Measurements from ENCODE around the gene UPF2. TPM values are rescaled to one million over a fixed set of nuclear protein-coding genes. Genes with fewer than 3 reads are reported as not detected.
"Not testable (repeated sequence)": the region's sequence is repeated elsewhere in the genome, so short reads cannot be mapped to it uniquely, and the experiment has no call there.

UPF2 gene
- total RNA-seq, 4 donors from 2014 or later = 16.1 to 25.2 (median 19.3) TPM

DNA sequence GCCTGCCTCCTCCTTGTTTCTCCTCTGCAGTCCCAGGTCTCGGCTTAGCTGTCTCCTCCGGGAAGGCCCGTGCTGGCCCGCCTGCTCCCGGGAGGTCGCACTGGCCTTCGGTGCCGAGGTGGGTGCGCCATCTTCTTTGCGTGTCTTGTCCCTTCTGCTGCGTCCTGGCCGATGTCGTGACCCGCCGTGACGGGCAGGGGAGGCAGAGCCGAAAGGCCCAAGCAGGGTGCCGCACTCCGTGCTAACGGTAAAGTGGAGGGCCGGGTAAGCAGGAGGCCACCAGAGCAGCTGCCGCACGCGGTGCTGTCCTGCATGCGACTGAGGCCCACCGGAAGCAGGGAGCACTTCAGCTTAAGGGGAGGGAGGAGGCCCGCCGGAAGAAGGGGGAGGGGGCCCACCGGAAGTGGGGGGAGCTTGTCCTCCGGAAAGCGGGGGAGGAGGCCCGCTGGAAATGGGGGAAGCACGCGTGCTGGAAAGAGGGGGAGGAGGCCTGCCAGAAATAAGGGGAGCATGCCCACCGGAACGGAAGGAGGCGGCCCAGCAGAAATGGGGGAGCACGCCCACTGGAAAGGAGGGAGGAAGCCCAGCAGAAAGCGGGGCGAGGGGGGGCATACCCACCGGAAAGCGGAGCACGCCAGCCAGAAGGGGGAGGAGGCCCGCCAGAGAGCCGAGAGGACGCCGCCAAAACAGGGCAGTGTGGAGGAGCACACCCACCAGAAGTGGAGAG lies 148.1 kb downstream of the UPF2 start:
- TF ChIP-seq, protein P1, sequence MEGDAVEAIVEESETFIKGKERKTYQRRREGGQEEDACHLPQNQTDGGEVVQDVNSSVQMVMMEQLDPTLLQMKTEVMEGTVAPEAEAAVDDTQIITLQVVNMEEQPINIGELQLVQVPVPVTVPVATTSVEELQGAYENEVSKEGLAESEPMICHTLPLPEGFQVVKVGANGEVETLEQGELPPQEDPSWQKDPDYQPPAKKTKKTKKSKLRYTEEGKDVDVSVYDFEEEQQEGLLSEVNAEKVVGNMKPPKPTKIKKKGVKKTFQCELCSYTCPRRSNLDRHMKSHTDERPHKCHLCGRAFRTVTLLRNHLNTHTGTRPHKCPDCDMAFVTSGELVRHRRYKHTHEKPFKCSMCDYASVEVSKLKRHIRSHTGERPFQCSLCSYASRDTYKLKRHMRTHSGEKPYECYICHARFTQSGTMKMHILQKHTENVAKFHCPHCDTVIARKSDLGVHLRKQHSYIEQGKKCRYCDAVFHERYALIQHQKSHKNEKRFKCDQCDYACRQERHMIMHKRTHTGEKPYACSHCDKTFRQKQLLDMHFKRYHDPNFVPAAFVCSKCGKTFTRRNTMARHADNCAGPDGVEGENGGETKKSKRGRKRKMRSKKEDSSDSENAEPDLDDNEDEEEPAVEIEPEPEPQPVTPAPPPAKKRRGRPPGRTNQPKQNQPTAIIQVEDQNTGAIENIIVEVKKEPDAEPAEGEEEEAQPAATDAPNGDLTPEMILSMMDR (IDR thresholded peaks at IDR 0.05) = no peak
- DNase-seq (ENCODE audit: low spot score) = no peak
- ATAC-seq (ENCODE audit: low FRiP score) = no peak

DNA sequence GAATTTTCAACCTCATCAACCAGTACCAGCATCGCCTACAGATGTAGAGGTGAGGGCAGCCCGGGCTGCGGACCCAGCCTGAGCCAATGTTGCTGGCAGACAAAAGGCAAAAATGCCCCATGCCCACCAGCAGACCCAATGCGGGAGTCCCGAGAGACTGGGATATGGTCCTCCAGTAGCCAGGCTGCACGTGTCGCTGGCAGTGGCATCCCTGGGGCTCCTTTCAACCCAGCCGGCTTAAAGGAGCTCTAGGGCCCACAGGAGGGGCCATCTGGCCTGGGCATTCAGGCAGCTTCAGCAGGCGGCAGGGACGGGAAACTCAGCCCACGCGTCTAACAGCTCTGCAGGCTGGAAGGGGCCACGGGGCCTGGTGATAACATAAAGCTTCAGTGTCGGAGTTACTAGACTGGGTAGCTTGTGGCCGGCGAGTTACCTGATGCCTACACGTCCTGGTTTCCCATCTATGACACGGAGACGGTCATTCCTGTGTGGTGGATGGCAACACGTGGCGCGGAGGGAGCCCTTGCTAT lies 148.8 kb downstream of the UPF2 start:
- no peak for ATAC-seq (ENCODE audit: low FRiP score)
- TF ChIP-seq, protein P1 (IDR thresholded peaks at IDR 0.05) = no peak
- no peak for DNase-seq (ENCODE audit: low spot score)

DNA sequence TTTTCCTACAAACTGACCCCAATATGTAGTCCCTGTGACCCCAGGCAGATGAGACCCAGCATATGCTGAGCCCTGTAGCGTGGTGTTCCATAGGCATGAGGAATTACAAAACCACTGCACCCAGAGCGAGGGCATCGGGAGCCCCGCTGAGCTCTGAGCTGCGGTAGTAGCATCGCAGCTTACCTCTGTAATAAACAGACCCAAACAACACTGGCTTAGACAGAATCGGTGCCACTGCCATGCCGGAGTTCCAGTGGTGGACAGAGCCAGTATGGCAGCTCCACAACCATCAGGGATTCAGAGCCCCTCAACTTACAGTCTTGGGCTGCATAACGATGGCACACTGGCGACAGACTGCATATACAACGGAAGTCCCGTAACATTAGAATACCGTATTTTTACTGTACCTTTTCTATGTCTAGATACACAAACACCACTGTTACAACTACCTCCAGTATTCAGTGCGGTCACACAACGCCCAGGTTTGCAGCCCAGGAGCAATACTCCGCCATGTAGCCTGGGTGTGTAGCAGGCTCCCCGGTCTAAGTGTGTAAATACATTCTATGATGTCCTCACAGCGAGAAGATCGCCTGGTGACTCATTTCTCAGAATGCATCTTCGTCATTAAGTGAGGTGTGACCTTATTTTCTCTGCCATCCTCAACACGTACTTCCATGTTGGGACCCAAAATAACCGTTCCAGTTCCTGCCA lies 150.7 kb downstream of the UPF2 start:
- no peak for ATAC-seq (ENCODE audit: low FRiP score)
- TF ChIP-seq, protein P1 (IDR thresholded peaks at IDR 0.05) = no peak
- no peak for DNase-seq (ENCODE audit: low spot score)

DNA sequence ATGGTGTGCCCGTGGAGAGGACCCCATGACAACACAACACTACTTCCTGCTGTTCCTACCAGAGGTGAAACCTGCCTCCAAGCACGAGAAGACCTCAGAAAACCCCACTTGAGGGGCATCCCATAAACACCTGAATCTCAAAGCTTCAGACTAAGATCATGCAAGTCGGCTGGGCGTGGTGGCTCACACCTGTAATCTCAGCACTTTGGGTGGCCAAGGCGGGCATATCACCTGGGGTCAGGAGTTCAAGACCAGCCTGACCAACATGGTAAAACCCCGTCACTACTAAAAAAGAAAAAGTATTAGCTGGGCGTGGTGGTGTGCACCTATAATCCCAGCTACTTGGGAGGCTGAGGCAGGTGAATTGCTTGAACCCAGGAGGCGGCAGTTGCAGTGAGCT lies 153.3 kb downstream of the UPF2 start:
- ATAC-seq (ENCODE audit: low FRiP score); DNase-seq (ENCODE audit: low spot score): not testable (repeated sequence)

DNA sequence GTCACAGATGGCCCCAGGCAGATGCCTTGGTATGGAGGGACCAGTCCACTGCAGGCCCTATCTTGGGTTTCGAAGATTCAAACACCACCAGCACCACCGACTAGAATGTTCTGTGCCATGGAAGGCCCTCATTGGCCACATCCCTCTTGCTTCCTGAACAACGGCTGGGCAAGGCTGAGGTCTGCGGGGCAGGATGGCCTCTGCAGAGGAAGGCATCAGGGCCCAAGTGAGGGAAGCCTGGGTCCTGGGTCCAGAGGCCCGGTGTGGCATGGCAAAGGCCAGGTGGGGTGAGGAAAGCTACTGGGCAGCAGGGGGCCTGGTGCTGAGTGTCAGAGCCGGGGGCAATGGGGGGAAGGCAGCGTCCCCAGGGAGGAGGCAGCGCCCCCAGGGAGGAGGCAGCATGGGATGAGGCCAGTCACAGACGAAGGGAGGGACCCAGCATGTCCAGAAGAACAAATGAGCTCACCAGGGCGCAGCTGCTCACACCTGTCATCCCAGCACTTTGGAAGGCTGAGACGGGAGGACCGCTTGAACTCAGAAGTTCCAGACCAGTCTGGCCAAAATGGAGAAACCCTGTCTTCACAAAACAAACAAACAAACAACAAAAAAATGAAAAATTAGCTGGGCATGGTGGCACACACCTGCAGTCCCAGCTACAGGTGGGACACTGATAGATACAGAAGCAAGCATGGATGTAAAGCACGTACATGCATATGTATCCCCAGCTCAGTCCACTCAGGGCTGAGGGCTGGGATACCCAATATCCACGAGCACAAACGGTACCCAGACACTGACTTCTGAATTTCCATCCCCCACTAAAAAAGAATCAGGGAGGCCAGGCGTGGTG lies 155.0 kb downstream of the UPF2 start:
- TF ChIP-seq, protein P1 (IDR thresholded peaks at IDR 0.05) = no peak
- ATAC-seq (ENCODE audit: low FRiP score) = no peak
- DNase-seq (ENCODE audit: low spot score) = no peak

DNA sequence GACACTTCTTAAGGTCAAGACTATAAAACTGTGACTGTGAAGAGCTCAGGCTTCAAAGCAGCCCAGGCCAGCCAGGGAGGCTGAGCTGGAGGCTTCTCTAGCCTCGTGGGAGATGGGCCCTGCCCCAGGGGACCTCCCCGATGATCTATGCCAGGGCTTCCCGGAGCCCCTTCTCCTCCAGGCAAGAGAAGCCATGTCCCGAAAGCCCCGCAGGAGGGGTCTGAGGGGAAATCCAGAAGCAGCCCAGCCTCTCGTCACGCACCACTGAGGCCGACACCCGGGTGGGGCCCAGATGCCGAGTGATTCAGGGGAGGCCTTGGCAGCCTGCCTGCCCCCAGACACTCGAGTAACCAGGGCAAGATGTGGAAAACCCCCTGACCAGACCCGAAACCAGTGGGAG lies 155.8 kb downstream of the UPF2 start:
- peak; percentile 24 for ATAC-seq (ENCODE audit: low FRiP score)
- no peak for DNase-seq (ENCODE audit: low spot score)
- TF ChIP-seq, protein P1 (IDR thresholded peaks at IDR 0.05) = no peak

DNA sequence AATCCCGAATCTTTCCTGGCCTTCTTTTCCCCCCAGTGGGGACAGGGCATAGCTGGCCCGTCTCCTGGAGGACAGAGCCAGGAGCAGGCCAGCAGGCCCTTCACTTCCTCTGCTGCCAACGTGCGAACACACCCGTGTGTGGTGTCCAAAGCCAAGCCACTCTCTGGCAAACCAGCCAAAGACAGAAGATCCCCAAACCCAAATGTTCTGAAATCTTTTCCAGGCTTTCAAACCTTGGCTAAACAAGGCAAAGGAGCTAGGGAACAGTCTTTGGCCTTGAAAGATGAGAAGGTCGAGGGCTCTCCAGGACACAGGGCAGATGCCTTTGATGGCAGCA lies 156.5 kb downstream of the UPF2 start:
- ATAC-seq (ENCODE audit: low FRiP score) (no peak), DNase-seq (ENCODE audit: low spot score) (no peak)
- TF ChIP-seq, protein P1 (IDR thresholded peaks at IDR 0.05) = no peak
